Fibroblast of skin of left quadriceps (primary cell): ENCODE data around the gene TMEM260.

ENCODE experiments used
- DNase-seq, 2 experiments: peaks; one replicate each; pipeline ENCODE4 v3.0.0-alpha.2; 2013; ENCODE audit warnings: low read depth in 2 of 2

The TMEM260 gene

DNA sequence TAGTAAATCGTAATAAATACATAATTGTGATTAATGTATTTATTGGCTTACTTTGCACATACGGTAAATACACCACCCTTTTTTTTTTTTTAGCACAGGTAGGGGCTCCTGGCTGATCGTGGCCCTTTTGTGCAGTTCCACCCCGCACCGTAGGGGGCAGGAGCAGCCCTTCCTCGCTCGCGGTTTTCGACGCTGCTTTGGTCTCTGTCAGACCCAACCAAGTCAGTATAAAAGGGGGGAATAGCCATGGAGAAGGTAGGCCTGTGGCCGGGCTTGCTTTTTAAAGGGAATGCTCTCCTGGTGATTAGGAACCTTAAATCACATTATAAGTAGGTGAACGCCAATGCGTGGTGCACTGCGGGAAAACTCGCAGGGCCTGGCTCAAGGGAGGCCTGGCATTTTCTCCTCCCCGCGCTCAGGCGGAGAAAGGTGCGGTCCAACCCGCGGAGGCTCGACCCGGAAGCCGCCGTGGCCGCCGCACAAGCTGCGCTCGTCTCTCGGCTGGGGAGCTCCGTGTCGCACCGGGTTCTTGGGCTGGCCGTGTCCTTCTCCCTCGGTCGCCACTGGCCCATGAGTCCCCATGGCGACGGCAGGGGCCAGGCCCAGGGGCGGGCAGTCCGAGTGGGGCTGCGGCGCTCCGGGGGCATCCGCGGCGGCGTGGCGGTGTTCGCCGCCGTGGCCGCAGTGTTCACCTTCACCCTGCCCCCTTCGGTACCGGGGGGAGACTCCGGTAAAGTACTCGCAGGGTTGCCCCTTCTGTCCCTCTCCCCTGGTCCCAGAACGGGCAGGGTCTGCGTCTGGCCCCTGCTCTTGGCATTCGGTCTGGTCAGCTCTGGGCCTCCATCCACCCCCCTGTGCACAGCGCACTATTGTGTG, at the start of gene TMEM260:
Gene TMEM260, plus strand, starts transcription at position 454 of the 876 bp plus-strand sequence. Its CDS starts 117 bp downstream, at position 571.
- peak; percentile 80 to 83 for DNase-seq

DNA sequence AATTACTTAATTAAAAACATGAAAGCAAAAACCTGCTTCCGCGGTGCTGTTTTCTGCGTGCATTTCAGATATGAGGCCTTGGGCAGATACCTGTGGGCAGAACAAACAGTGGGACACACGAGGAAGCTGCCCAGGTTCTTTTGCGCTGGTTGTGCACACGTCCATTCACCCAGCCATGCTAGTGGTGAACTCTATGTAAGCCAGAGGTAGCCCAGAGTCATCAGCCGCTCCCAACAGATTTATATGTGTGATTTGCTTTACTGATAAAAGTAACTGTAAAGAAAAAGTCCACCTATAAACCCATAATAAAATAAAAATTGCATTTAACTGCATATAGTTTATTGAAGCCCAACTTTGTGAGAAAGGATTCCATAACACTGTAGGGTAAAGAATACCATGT, 47.1 kb upstream of the TMEM260 start:
- no peak for DNase-seq

DNA sequence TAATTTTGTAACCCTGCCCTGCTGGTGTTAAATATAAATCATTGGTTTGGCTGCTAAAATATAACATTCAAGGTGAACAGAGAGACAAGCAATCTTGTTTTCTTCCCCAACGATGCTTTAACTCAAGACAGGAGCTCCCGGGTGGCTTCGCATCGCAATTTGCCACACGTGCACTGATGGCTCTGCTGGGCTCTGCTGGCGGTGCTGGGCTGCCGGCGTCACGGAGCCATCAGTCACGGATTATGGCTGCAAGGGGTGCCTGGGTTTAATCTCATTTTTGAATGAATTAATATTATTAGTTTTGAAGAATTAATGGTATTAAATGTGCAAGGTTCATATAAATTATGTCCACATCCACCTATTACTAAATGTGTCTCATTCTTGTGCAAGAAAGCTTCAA, 44.9 kb upstream of the TMEM260 start:
- DNase-seq = no peak

DNA sequence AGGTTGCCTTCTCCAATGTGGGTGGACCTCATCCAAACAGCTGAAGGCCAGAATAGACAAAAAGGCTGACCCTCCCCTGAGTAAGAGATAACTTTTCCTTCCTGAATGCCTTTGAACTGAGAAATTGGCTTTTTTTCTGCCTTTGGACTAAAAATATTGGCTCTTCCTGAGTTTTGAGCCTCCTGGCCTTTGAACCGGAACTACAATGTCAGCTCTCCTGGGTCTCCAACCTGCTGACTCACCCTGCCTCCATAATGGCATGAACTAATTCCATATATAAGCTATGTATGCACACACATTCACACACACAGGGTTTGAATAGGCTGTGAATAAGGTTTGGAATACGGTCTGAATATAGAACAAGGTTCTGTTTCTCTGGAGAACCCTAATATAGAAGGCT, 39.7 kb upstream of the TMEM260 start:
- DNase-seq = no peak

DNA sequence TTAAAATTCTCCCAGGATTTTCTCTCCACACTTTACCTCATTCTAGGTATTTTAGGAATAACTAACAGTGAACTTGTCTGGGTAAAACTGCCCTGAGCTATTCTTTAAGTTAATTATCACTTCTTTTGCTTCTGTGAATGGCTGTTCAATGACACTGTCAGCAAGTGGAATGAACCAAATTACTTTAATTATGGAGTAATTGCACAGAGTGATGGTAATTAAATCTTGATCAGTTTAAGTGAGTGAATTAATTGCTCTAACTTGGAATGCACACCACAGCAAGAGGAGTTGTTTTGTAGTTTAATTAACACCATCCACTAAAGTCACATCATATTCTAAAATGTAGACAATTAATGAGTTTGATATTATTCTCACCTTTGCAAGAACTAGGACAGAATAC, 36.2 kb upstream of the TMEM260 start:
- no peak for DNase-seq

DNA sequence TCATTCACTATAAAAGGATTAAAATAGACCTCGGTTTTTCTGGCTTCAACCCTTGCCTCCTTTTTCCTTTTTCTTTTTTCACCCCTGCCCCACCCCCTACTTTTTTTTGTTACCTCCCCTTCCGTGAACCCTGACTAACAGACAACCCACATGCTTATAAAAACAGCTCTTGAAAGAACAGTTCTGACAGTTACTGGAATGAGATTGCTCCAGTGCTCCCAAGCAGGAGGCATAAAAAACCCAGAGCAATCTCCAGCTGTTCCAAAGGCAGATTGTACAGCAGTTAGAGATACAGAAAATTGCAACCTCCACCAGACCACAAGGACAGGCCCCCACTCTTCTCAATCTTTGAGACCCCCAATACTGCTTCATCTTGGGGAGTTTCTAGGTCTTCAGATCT, 29.9 kb upstream of the TMEM260 start:
- DNase-seq = no peak

DNA sequence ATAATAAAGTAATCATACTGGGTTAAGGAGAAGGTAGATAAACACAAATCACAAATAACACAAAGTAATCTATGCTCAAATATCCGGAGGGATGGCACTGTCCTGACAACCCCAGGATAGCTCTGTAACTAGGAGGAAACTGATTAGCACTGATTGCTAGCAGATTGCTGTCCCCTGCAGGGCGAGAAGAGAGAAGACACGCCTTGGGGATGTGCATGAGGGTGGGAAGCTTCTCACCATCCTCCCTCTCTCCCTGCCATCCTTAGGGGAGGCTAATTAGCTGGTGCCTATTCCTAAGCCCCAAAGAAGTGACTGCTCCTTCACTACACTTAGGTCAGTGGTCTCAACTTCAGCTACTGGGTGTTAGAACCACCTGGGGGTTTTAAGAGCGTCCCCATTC, 27.0 kb upstream of the TMEM260 start:
- no peak for DNase-seq

DNA sequence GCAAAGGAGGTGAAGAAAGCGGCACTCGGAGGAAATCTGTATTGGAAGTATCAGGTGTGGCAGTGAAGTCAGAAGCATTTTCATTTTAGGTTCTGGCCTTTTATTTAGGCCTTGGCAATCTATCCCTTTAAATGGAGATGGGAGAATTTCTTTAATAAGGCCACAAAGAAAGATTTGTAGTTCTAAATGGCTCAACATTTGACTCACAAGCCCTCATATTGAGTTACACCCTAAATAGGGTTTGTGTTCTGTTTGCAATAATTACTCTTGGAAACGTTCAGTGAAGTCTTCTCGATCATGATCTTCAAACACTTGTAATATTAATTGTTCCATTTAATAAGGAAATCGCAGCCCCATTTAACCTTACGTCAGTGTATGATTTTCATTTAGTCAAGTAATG, 25.3 kb upstream of the TMEM260 start:
- DNase-seq = no peak

DNA sequence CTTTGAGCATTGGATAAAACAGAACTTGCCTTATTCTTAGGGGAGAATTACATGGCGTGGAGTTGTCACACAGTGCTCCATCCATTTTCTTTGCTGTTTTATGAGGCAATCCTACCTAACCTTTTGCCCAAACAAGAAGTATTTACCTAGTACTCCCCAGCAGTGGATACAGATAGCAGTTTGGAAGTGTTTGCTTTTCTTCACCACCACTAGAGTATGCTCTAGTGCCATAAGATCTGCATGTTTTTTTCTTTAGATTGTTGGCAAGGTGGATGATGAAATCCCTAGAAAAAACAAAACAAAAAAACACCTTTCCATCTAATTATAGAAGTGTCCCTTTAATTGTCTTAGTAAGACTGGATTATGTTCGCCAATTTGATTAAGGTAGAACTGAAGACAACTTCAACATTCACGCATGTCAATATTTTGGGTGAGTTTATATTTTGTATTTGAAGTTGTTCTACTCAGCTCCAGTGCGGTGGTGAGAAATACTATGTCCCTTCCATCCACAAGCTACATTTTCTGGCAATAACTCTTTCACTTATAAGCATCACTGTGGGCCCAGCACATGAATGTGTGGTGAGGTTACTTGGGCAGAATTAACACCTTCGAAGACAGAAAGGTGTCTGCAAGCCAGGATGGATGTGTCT, 23.6 kb upstream of the TMEM260 start:
- DNase-seq = peak; percentile 8 to 11

DNA sequence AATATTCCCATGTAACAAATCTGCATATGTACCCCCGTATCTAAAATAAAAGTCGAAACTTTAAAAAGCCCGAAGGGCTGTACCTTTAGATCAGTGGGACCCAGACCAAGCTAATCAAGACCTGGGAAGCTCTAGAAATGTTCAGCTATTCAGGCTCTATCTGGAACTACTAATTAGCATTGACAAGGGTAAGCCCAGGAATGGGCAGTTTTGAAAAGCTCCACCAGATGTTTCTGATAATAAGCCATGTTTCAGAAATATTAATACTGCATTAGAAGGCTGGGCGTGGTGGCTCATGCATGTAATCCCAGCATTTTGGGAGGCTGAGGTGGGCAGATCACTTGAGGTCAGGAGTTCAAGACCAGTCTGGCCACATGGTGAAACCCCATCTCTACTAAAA, 20.4 kb upstream of the TMEM260 start:
- no peak for DNase-seq

DNA sequence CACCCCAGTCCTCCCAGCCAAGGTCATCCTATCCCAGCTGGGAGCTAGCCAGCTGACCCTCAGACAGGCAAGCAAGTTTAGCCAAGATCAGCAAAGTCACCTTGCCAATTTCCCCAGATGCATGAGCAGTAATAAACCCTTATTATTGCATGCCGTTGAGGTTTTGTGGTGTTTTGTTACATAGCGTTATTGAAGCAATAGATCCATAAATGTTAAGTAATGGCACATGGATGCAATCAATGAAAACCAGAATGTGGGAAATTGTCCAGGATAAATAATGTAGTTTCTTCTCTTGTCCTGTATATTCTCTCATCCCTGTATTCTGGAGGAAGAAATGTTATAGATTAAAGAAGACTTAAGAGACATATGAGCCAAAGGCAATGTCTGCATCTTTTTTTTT, 18.0 kb upstream of the TMEM260 start:
- peak; percentile 35 to 46 for DNase-seq

DNA sequence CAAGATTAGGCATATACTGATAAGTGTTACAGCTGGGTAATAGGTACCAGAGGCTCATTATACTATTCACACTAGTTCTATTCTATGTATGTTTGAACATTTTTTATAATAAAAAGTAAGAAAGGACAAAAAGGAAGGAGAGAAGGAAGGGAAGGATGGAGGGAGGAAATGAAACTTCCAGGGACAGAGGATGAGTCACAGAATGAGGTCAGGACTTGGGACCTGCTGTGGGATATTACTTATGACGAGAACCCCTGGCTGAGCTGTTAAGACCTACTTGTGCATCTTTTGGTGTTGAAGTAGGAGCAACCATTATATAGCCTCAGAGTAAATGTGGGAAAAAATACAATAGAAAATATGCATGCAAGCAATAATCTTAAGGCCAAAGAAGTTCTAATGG, 16.7 kb upstream of the TMEM260 start:
- no peak for DNase-seq

DNA sequence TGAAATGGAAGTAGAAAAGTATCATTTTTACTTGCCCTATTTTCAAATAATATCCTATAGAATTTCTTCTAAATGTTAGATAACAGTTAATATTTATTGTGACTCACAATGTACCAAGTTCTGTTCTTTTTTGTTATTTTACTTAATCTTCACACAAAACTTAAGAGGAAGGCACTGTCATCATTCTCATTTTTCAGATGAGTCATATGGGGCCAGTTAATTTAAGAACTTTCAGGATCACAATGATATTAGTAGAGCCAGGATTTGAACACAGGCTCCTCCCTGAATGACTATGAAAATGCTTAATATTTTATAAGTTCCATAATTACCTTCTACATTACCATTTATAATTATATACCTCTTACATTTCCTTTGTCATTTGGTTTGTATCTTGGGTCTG, 10.4 kb upstream of the TMEM260 start:
- DNase-seq = no peak

DNA sequence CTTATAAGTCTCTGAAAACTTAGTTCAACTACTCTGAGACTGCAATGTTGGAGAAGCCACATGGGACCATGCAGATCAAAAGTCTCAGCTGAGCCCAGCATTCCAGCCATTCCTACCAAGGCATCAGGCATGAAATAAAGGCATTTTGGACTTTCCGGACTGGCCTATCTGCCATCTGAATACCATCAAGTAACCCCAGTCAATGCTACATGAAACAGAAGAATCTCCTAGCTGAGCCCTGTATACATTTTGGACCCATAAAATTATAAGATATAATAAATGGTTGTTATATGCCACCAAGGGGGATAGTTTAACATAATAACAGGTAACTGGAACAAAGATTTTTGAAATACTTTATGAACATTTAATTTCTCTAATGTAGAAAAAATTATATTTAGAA, 9.3 kb upstream of the TMEM260 start:
- DNase-seq = no peak

DNA sequence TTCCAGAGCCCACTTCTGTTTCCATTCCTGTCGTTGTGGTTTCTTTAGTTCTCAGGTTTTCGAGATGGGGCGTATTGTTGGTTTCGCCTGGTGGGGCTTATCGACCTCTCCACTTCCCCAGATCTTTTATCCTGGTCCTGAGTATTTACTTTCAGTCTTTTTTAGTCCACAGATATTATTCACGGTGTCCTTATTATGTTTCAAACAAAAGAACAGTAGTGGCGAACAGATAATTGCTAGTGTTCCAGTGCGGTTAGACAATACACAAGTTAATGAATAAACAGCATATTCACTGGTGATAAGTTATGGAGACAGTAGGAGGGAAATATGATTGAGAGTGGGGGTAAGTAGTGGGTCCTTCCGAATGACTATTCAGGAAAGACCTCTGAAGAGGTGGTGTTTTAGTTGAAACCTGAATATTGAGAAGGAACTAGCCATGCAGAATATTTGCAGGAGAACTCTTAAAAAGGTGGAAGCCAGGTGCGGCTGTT, 668 bp downstream of the TMEM260 start:
- no peak for DNase-seq

DNA sequence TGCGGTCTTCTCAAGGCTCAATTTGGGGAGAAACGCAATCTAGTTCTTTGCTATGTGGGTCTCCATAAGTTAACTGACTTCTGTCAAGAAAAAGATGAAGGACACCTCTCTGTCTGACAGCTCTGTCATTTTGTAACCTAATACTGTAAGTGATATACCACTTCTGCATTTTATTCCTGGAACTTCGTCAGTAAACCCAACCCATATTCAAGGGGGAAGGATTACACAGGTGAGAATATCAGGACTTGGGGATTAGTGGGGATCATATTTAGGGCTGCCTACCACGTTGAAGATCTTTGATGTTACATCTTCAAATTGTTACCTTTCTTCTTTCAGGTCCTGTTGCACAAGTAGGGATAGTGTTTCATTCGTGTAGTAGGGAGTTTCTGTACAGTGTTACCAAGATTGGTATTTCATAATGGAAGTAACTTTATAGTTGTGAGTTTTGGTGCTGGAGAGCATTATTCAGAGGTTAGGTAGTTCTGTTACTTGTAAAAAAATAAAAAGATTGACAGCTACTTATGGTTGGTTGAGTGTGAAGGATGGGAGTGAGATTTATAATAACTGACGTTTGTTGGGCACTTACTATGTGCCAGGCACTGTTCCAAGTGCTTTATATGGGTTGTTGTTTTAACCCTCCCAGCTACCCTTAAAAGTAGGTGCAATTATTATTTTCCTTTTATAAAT, 1.6 kb downstream of the TMEM260 start:
- DNase-seq = no peak

DNA sequence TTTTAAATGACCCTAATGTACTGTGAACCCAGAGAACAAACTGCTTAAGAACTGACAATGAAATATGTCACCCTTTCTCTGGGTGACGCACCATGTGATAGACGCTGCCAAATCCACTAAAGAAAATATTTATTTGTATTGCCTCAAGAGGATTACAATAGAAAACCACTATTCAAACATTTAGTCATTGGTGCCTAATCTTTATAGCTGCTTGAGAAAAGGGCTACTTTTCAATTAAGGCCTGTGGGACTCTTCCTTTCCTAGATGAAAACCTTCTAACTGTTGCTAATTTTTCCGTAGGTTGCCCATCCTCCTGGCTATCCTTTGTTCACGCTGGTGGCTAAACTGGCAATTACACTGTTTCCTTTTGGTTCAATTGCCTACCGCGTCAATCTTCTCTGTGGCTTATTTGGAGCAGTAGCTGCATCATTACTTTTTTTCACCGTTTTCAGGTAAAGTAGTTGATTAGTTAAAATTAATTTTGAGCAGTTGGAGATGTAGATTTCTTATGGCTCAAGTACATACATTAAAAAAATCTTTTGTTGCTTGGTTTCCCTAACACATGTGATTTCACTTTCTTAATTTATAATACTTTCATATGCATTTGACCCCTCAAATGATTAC, 6.0 kb downstream of the TMEM260 start:
- no peak for DNase-seq

DNA sequence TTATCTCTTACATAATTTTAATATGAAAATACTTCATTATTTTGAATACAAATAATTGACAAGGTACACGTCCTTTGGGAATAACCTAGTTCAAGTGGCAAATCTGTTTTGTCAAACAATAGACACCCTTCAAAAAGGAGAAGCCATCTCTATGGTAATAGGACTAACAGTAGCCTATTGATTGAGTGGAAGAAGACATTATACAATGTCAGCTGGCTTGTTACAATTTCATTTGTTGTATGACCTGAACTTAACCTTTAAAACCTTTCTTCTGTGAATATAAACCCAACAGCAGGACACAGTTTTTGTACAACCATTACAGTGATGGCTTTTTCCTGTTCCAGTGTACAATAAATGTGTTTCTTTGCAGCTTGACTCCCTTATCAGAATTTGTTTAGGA, 8.1 kb downstream of the TMEM260 start:
- no peak for DNase-seq

DNA sequence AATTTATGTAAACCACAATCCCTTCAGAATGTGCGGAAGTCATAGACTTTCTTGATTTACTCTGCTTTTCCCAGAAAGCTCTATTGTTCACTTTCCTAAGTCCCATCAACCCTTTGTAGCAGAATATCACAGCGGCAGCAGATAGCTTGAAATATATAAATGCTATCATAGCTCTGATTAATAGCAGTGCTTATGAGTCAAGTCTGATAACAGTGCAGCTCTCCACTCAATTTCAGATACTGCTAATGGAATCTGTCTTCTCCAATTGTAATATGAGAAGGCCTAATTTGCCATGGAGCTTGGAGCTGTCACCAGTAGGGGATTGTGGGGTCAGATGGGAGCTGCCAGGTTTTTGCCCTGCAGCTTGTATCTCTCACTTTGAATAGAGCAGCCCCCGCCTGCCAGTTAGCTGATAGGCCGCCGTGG, 10.9 kb downstream of the TMEM260 start:
- no peak for DNase-seq

DNA sequence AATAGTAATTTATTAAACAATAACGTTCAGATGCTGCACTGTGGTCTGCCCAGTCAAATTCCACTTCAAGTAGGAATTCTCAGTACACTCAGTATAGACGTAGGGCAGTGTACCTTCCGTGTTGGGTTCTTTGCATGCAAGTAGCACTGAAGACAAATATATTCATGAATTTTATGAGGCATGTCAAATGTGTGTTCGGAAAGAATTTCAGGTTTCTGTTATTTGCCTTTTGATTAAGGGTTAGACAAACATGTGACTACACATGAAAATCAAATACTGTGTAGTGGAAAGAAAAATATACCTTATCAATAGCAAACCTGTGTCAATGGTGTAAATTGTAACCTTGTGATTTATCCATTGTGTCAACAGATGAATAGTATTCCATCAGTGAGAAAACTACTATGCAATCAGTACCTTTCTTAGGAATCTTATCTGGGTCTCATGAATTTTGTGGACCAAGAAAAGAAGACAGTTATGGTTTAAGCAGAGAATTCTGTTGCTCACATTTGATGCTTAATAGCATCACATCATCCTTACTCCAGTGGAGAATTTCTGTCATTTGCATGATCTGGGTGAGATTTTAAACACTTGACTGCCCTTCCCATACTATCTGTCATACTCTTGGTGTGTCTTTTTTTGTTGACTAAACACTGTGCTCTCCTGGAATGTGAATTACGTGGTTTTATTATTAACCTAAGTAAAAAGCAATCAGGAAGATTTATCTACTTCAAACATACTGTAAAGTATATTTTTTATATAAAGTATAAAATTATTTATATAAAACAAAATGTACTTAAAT, 13.3 kb downstream of the TMEM260 start:
- no peak for DNase-seq

DNA sequence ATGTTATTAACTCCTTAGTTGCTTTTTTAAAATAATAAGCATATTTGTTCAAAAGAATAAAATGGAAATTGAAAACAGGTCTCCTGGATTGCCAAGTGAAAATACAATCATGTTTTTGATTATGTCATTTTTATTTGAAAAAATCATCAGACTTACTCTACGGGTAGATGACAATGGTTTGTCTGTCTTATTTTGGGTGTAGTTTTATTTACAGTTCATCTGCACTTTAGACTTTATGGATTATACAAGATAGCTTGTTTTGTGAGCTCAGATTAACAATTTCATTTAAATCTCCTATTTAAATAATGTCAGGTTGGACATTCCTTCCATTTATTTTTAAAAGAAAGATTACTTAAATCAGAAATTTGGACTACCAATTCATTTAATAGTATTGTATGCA, 14.8 kb downstream of the TMEM260 start:
- no peak for DNase-seq
